ENCODE measurements around the gene SMAD6.
A peak's percentile ranks its signal among the peaks of the same experiment; 100 is the strongest.
"Not testable (repeated sequence)": the region's sequence is repeated elsewhere in the genome, so short reads cannot be mapped to it uniquely, and the experiment has no call there.

The SMAD6 gene

GRCh38 chr15:66677336-66677735 lies 24.7 kb upstream of the SMAD6 start:
- DNase-seq: no peak

GRCh38 chr15:66679061-66679656 lies 22.9 kb upstream of the SMAD6 start:
- no peak for DNase-seq

GRCh38 chr15:66679657-66680108 lies 22.4 kb upstream of the SMAD6 start:
- no peak for DNase-seq

DNA sequence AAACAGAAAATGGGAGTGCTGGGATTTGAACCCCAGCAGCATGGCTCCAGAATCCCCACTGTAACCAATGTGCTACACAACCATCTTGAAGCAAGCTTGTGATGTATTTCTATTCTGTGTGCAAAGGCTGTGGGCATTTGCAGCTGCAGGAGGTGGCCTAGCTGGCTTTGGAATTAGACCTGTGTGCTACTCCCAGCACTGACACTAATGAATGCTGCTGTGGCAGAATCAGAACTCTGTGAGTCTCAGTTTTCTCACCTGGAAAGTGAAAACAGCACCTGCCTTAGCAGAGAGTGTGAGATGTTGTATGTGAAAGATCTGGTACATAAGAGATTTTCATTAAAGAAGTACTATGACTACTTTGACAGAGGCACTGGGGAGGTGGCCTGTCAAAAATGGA lies 21.5 kb upstream of the SMAD6 start:
- no peak for DNase-seq

- DNase-seq: no peak
These were observed 20.6 kb upstream of the SMAD6 start for GRCh38 chr15:66681395-66681794.

DNA sequence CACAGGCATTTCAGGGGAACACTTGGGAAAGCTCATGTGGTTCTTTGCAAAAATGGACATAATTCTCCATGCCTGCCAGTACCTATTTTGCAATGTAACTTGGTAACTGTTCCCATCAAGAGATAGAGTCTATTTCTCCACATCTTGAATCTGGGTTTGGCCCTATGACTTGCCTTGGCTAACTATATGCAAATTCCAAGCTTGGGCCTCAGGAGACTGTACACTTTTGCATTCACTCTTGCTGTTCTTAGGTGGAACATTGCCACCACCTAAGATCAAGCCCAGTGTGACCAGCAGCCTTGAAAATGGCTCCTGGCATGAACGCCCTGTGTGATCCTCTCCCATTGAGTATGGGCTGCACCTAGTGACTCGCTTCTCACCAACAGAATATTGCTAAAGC lies 19.8 kb upstream of the SMAD6 start:
- DNase-seq: no peak

GRCh38 chr15:66682865-66683264 lies 19.2 kb upstream of the SMAD6 start:
- no peak for DNase-seq

DNA sequence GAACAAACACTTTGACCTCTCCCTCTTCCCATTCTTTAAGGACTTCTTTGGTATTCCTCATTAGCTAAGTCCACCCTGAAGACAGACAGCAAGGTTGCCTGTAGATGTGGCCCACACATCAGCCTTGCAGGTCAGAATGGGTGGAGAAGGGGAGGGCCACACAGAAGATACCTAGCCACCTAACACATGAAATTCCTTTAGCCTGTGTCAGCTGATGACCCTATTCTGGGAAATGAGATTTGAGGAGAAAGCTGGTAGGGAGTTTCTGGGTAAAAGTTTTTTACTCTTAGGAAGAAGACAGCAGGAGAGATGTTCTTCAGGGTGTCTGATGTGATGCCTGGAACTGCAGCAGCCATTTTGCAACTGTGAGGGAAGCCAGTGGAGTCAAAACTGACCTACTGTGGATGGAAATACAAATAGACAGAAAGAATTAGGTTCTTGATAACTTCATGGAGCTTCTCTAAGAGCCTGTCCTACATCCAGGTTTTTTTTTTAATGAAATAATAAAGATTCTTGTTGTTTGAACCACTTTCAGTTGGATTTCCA lies 17.8 kb upstream of the SMAD6 start:
- no peak for DNase-seq

- no peak for DNase-seq
These were observed 16.3 kb upstream of the SMAD6 start for GRCh38 chr15:66685638-66686150.

DNA sequence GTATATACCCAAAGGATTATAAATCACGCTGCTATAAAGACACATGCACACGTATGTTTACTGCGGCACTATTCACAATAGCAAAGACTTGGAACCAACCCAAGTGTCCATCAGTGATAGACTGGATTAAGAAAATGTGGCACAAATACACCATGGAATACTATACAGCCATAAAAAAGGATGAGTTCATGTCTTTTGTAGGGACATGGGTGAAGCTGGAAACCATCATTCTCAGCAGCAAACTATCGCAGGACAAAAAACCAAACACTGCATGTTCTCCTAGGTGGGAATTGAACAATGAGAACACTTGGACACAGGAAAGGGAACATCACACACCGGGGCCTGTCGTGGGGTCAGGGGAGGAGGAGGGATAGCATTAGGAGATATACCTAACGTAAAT lies 11.1 kb upstream of the SMAD6 start:
- not testable (repeated sequence) for DNase-seq

- no peak for DNase-seq
These were observed 10.3 kb upstream of the SMAD6 start for GRCh38 chr15:66691727-66692126.

DNA sequence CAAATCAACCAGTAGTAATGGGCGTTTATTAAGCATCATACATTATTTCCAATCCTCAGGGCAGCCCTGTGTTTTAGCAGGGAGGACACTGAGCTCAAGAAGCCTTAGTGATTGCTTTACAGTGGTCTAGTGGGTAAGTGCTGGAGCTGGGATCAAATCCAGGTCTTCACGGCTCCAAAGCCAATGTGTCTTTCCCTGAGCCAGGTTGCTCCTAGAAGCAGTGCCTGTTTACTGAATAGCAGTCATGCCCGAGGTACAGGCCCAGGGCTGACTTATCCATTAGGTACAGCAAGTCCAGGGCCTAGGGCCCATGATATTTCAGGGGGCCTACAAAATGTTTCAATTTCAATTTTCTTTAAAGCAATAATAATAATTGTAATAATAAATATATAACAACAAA lies 9.6 kb upstream of the SMAD6 start:
- DNase-seq: no peak

GRCh38 chr15:66692808-66693596 lies 9.0 kb upstream of the SMAD6 start:
- DNase-seq: no peak

DNA sequence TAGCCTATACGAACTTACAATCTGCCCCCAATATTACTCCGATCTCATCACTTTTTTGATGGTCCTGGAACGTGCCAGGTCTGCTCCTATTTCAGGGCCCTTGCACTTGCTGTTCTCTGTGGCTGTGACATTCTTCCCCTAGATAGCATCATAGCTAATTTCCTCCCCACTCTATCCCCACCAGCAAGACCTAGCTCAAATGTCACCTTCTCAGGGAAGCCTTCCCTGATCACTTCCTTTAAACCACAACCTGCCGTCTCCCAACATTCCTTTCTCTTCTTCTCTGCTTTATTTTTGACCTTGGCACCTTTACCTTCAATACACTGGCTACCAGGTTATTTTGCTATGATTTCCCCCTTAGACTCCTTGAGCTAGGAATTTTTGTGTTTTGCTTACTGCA lies 5.3 kb upstream of the SMAD6 start:
- DNase-seq: no peak

GRCh38 chr15:66698318-66698961 lies 3.6 kb upstream of the SMAD6 start:
- no peak for DNase-seq

- no peak for DNase-seq
These were observed 3.1 kb upstream of the SMAD6 start for GRCh38 chr15:66698971-66699370.

DNA sequence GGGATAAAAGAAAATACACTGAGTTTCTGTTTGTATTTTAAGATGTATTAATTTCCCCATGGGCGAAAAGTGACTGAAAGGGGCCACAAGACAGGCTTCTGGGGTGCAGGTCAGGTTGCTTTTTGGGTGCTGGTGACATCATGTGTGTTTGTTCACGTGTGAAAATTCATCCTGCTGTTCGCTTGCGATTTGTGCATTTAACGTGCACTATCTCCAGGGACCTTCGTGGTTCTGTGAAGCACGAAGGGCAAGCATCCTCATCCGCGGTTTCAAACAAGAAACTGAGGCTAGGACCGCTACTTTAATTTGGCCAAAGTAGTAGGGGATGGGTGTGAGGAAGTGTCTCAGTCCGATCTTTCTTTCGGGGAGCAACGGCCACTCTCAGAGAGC lies 1.6 kb upstream of the SMAD6 start:
- no peak for DNase-seq

DNA sequence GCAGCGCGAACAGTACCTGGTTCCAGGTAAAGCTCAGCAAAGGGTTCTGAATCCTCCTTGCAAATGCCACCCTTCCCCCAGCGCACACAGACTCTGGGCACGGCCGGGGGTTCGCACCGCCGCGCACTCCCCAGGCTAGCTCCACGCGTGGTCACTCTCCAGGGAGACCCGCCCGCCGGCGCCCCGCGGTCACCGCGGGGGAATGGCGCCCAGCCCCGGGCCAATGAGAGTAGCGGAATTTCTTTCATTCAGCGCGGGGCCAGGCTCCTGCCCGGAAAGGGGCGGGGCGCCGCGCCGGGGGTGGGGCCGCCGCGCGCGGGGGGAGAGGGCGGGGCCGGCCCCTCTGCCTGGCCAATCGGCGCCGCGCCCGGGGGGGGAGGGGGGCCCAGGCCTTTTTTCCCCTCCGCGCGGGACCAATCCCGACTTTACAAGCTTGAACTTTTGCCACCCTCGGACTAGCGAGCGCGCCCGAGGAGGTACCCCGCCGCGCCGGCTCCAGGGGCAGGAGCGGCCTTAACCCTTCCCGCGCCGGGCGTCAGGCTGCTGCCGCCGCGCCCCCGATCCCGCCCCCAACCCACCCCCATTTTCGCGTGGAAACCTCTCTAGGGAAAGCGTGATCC lies 1.1 kb upstream of the SMAD6 start:
- DNase-seq: peak; percentile 84

DNA sequence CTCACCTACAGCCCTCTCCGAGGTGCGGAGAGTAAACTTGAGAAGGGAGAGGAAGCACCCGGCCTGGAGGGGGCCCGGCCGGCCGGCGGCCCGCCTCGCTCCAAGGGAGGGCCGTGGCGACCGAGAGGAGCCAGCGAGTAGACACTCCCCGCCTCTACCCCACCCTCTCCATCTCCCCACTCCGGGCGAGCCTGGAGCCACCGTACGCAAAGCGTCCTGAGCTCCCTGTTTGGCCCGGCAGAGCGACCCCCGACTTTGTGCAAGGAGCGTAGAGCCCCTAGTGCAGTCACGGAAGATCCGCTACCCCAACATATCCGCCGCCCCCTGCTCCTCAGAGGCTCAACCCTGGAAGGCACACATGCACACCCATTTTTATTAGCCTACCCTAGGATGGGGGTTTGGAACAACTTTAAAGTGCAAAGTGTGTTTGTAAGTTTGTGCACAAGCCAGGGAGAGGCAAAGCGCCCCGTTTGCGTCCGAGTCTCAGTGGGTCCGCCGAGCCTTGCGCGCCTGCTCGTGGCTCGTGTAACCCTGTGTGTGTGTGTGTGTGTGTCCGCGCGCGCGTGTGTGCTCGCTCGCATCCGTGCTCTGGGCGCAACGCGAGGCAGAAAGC lies 508 bp upstream of the SMAD6 start:
- no peak for DNase-seq

- no peak for DNase-seq
These were observed 927 bp downstream of the SMAD6 start for GRCh38 chr15:66702787-66703539.

DNA sequence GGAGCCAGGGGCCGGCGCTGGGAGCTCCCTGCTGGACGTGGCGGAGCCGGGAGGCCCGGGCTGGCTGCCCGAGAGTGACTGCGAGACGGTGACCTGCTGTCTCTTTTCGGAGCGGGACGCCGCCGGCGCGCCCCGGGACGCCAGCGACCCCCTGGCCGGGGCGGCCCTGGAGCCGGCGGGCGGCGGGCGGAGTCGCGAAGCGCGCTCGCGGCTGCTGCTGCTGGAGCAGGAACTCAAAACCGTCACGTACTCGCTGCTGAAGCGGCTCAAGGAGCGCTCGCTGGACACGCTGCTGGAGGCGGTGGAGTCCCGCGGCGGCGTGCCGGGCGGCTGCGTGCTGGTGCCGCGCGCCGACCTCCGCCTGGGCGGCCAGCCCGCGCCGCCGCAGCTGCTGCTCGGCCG lies 1.5 kb downstream of the SMAD6 start:
- no peak for DNase-seq
